ENCODE results near the gene UQCR11. TPM values are rescaled to one million over a fixed set of nuclear protein-coding genes. Genes with fewer than 3 reads are reported as not detected.

UQCR11 gene
- total RNA-seq, 1 experiment from 2014 or later, result 42.2 TPM

Other genes with a start within 250 kb of the UQCR11 start
- 67.9 and 87.2 TPM in 2 replicates for gene NDUFS7, start 221.6 kb downstream of the UQCR11 start, total RNA-seq (2014; rRNA removed; shearing (Covaris generic))
- 15.5 and 18.9 TPM in 2 replicates for gene GAMT, start 203.9 kb downstream of the UQCR11 start, total RNA-seq (2014; rRNA removed; shearing (Covaris generic))
- gene DAZAP1, start 197.9 kb downstream of the UQCR11 start, total RNA-seq (2014; rRNA removed; shearing (Covaris generic)), result 47.6 and 59.4 TPM in 2 replicates
- gene RPS15, start 167.1 kb downstream of the UQCR11 start, total RNA-seq (2014; rRNA removed; shearing (Covaris generic)), result 1,025 and 1,178 TPM in 2 replicates
- gene APC2, start 155.3 kb downstream of the UQCR11 start, total RNA-seq (2014; rRNA removed; shearing (Covaris generic)), result 0.02 and 1.5 TPM in 2 replicates
- gene C19orf25, start 126.2 kb downstream of the UQCR11 start, total RNA-seq (2014; rRNA removed; shearing (Covaris generic)), result 7.9 and 10.5 TPM in 2 replicates
- gene PCSK4, start 115.1 kb downstream of the UQCR11 start, total RNA-seq (2014; rRNA removed; shearing (Covaris generic)), result 0.31 TPM in 1 of 2 replicates, not detected in the other
- gene REEP6, start 114.3 kb downstream of the UQCR11 start, total RNA-seq (2014; rRNA removed; shearing (Covaris generic)), result 0.92 and 1.2 TPM in 2 replicates
- 0.72 and 1.8 TPM in 2 replicates for gene ADAMTSL5, start 92.4 kb downstream of the UQCR11 start, total RNA-seq (2014; rRNA removed; shearing (Covaris generic))
- not detected in 2 replicates for gene PLK5, start 81.4 kb downstream of the UQCR11 start, total RNA-seq (2014; rRNA removed; shearing (Covaris generic))
- 5.7 and 10.6 TPM in 2 replicates for gene MEX3D, start 37.1 kb downstream of the UQCR11 start, total RNA-seq (2014; rRNA removed; shearing (Covaris generic))
- 45.8 and 64.9 TPM in 2 replicates for gene MBD3, start 12.6 kb downstream of the UQCR11 start, total RNA-seq (2014; rRNA removed; shearing (Covaris generic))
- gene TCF3, start 47.2 kb upstream of the UQCR11 start, total RNA-seq (2014; rRNA removed; shearing (Covaris generic)), result 36.1 and 37.4 TPM in 2 replicates
- gene ONECUT3, start 148.0 kb upstream of the UQCR11 start, total RNA-seq (2014; rRNA removed; shearing (Covaris generic)), result not detected in 2 replicates
- 3.6 and 7.8 TPM in 2 replicates for gene ATP8B3, start 206.8 kb upstream of the UQCR11 start, total RNA-seq (2014; rRNA removed; shearing (Covaris generic))
- gene REXO1, start 243.0 kb upstream of the UQCR11 start, total RNA-seq (2014; rRNA removed; shearing (Covaris generic)), result 2.3 and 4.2 TPM in 2 replicates

Measured in H4 (cell line).